HFF-Myc (cell line): ENCODE measurements around the gene KCNT1.

ENCODE experiments used
- DNase-seq: peaks from one replicate; pipeline ENCODE4 v3.0.0-alpha.2; 2011; ENCODE audit warnings: low read depth; ENCODE audit errors: extremely low read depth
- H3K4me3 ChIP-seq: replicated peaks from 2 replicates; pipeline ENCODE4 v1.5.1; 2011; ENCODE audit warnings: low read depth, mild to moderate bottlenecking, control low read depth, low read length
- CTCF ChIP-seq: IDR thresholded peaks from 2 replicates; pipeline ENCODE4 v1.5.1; 2012; ENCODE audit warnings: mild to moderate bottlenecking, low read depth, low read length, control low read depth; ENCODE audit errors: missing control alignments

The KCNT1 gene

GRCh38 chr9:135766251-135766650, 64.3 kb downstream of the KCNT1 start:
- no peak for DNase-seq
- TF ChIP-seq CTCF = no peak
- H3K4me3 ChIP-seq = no peak overlapping the region

GRCh38 chr9:135766707-135767106, 64.7 kb downstream of the KCNT1 start:
- no peak for DNase-seq
- TF ChIP-seq CTCF = no peak
- H3K4me3 ChIP-seq = no peak overlapping the region

- DNase-seq = no peak
- H3K4me3 ChIP-seq = no peak overlapping the region
- no peak for TF ChIP-seq CTCF
These were observed 66.7 kb downstream of the KCNT1 start for GRCh38 chr9:135768516-135769218.

GRCh38 chr9:135769489-135770202, 67.7 kb downstream of the KCNT1 start:
- DNase-seq = no peak
- TF ChIP-seq CTCF = no peak
- no peak overlapping the region for H3K4me3 ChIP-seq

GRCh38 chr9:135770203-135770535, 68.2 kb downstream of the KCNT1 start:
- no peak for TF ChIP-seq CTCF
- DNase-seq = no peak
- no peak overlapping the region for H3K4me3 ChIP-seq

- no peak overlapping the region for H3K4me3 ChIP-seq
- TF ChIP-seq CTCF = no peak
- DNase-seq = no peak
These were observed 68.8 kb downstream of the KCNT1 start for GRCh38 chr9:135770771-135771170.
